NCI-H2081 treated with DMSO at 0.1 percent for 48 hours (cell line): ENCODE results near the gene MYO3A.

Experiments used
- DNase-seq: peaks from one replicate; lab custom pipeline; 2025; lab: John Stamatoyannopoulos, UW

Gene MYO3A

GRCh38 chr10:26214551-26215395, 280.7 kb downstream of the MYO3A start:
- DNase-seq, result no peak

GRCh38 chr10:26215396-26215934, 281.4 kb downstream of the MYO3A start:
- no peak for DNase-seq

DNA sequence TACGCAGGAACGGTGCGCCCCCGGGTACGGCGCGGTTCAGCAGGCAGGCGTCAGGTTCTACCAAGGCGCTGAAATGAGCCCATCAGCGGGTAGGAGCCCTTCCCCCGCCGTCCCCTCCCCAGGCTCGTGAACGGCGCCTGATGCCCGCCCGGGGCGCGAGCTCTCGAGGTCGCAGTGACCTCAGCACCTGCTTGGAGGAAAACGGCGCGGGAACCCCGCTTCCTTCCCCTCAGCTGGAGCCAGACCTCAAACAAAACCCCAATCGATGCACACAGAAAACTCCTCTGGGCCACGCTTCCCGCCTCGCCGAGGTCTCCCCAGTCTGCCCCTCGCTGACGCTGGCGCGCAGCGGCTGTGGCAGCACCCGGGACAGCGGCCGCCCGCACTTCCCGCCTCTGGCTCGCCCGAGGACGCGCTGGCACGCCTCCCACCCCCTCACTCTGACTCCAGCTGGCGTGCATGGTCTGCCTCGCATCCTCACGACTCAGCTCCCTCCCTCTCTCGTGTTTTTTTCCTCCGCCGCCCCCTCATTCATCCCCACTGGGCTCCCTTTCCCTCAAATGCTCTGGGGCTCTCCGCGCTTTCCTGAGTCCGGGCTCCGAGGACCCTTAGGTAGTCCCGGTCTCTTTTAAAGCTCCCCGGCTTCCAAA, 282.0 kb downstream of the MYO3A start:
- peak; percentile 10 for DNase-seq

GRCh38 chr10:26216585-26217395, 282.8 kb downstream of the MYO3A start, which contains the start of gene GAD2:
TSS of gene GAD2 (plus strand) at chr10:26216774. CDS start at chr10:26216810, 36 bp downstream.
- DNase-seq, result no peak

- no peak for DNase-seq
Measured at GRCh38 chr10:26217396-26218086, 283.5 kb downstream of the MYO3A start.

DNA sequence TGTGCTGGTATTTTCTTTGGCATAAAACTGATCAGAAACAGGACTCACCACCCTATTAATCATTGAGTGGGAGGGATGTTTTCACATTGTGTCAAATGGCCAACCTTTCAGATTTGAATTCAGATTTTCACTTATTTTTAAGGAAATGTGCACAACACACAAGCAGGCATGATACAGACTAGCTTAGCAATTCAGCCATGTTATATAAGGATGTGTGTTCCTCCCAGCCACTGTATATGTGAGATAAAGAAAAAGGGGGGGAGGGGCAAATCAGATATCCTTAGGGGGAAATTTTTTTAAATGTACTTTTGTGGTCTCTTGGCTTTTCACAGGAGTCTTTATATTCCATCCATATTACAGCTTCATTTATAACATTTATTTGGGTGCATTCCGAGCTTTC, 285.6 kb downstream of the MYO3A start:
- no peak for DNase-seq

DNA sequence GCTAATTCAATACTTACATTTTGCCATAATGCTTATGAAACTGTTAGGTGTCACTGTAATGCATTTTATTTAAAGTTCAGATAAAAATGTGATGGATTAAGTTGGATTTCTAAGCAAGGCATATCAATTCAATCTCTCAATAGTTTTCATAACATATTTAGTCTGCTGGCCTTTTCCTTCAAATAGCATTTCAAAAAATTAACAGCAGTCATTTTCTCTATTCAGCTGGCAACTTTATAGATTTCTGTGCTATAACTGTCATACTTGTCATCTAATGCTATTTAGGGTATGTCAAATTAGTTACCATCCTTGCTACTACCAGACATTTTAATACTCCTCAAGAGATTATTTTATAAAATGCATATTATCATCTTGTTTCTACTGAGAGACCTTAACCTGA, 286.9 kb downstream of the MYO3A start:
- no peak for DNase-seq

GRCh38 chr10:26221541-26221940, 287.5 kb downstream of the MYO3A start:
- no peak for DNase-seq

GRCh38 chr10:26222563-26222962, 288.5 kb downstream of the MYO3A start:
- DNase-seq, result no peak

DNA sequence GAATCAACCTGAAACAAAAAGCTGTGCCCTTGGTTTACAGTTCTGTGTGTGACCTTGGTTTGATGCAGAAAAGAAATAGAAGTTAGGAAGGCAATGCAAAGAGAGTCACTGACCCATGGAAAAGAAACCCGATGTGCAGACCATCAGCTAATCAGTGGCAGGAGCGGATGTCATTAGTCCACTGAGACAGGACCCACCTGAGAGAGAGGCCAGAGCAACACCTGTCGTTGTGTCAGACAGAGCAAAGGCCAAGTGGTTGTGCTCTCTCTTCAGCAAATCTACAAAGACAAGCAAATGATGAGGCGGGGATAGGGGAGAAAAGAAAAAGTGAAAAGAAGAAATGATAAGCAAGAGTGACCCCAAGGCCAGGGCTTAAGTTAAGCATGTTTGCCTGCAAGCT, 291.3 kb downstream of the MYO3A start:
- no peak for DNase-seq

- no peak for DNase-seq
Measured at GRCh38 chr10:26227786-26228185, 293.8 kb downstream of the MYO3A start.

DNA sequence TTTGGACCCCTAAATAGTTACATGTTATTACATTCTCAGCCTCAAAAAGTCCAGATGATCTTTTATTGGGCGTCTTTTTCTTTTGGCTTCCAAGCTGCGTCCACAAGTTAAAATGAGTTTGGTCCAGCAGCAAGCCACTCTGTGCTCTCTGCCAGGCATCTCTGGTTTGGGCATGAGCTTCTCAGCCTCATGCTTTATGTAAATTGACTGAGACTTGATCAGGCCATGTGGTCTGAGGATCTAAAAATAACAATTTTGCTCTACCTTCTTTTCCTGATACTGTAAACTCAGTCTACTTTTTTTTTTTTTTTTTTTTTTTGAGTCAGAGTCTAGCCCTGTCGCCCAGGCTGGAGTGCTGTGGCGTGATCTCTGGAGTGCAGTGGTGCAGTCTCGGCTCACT, 298.1 kb downstream of the MYO3A start:
- DNase-seq, result no peak

DNA sequence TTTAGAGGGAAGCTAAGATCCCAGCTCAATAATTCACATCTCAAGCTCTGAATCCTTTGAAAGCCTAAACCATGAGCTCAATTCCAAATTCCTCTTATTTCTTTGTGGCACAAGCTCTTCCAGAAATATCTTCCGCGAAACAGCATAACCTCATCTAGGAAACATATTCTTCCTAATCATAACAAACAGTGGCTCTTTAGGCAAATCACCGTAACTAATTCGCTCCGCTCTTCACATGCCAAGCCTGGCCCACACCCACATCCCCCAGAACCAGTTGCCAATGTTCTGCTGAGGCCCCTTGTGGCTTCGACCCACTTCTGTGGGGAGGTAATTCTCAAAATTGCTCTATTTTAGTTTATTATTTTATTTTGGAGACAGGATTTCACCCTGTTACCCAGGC, 301.7 kb downstream of the MYO3A start:
- no peak for DNase-seq

- no peak for DNase-seq
Measured at GRCh38 chr10:26238378-26238777, 304.3 kb downstream of the MYO3A start.

DNA sequence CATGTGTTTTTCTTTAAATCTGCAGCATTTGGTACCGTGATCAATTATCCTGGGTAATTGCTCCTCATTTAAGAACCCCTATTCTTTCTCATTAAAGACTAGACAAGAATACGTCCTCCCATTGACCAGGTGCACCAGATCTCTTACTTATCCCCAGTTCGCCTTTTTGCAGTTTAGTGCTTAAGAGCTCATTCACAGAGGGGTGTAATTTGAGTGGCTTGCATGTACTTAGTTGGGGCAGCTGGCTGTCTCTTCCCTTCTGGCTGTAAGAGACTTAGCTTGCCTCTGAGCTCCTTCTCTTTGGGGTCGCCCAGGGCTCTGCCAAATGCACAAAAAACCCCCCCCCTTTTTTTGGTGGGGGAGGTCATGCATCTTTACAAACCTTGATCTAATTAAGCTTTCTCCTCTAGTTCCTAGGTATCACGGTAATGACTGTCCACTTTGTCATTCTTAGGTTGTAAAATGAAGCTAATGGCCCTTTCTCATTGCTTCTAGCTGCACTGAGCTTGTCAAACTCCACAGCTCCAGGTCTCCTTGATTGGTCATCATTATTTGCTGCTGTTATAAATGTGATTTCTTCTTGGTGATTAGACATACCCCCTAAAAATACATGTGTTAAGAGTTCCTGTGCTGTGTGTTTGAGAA, 308.8 kb downstream of the MYO3A start:
- DNase-seq, result no peak

DNA sequence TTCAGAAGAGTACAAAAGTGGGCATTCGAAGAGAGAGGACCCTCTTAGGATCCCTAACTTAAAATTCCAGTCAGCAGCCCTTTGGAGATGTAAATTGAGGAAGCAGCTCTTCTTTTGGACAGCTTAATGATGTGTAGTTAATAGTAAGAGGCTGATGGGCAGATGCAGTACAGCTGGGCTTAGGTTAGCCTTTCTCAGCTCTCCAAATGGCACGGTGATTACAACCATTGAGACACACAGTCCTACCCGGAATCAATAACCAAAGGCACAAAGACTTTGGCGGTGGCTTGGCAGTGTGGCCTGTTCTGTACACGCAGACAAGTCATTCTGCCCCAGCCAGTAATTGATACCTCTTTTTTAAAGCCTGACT, 309.3 kb downstream of the MYO3A start:
- DNase-seq, result no peak

GRCh38 chr10:26249681-26250080, 315.7 kb downstream of the MYO3A start:
- no peak for DNase-seq

DNA sequence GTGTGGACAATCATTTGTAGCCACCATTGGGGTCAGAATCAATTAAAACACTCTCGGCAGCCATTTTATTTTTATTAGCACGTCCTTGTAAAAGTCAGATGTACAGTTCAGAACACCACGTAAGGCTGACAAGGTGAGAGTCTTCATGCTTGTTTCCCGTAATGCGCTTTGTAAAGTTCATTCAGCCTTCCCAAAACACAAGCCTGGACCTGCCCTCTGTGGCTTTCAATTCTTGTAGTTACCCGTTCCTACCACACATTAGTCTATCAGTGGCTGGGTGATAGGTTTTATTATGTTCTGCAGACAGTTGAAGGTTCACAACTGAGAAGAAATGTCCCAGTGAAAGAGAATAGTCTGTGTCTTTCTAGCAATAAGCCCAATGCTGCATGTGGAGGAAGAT, 317.9 kb downstream of the MYO3A start:
- DNase-seq, result no peak

- no peak for DNase-seq
Measured at GRCh38 chr10:26254616-26255015, 320.6 kb downstream of the MYO3A start.

DNA sequence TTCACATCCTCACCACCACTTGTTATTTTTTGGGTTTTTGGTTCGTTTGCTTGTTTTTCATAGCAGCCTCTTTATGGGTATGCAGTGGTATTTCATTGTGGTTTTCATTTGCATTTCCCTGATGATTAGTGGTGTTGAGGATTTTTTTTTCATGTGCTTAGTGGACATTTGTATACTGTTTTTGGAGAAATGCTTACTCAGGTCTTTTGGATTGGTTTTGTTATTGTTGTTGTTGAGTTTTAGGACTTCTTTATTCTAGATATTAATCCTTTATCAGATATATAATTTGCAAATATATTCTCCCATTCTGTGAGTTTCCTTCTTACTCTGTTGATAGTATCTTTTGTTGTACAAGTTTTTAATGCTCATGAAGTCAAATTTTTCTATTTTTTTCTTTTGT, 325.3 kb downstream of the MYO3A start:
- DNase-seq, result no peak
